GM23248 (cell line): ENCODE data around the gene ELANE. TPM values are rescaled to one million over a fixed set of nuclear protein-coding genes. Genes with fewer than 3 reads are reported as not detected.
"Not testable (repeated sequence)": the region's sequence is repeated elsewhere in the genome, so short reads cannot be mapped to it uniquely, and the experiment has no call there.

Experiments used
- DNase-seq: peaks from one replicate; pipeline ENCODE4 v3.0.0-alpha.2; 2015
- H2AFZ ChIP-seq: fragments of 200-600 bp; sonication (generic); 2 replicates; pipeline ENCODE4 v1.6.1; 2016; ENCODE audit warnings: antibody characterized with exemption
- H3F3A ChIP-seq: fragments of 200-600 bp; sonication (generic); 2 replicates; pipeline ENCODE4 v1.6.1; 2016; ENCODE audit warnings: mild to moderate bottlenecking, antibody characterized with exemption, mixed run types; ENCODE audit not compliant: insufficient read depth
- H3K27ac ChIP-seq: fragments of 200-600 bp; sonication (generic); 2 replicates; pipeline ENCODE4 v1.5.1; 2016; ENCODE audit warnings: mild to moderate bottlenecking
- H3K27me3 ChIP-seq: fragments of 200-600 bp; sonication (generic); replicated peaks from 2 replicates; pipeline ENCODE4 v1.6.1; 2016; ENCODE audit warnings: mild to moderate bottlenecking; ENCODE audit not compliant: insufficient read depth
- H3K36me3 ChIP-seq: fragments of 200-600 bp; sonication (generic); 2 replicates; pipeline ENCODE4 v1.6.1; 2016; ENCODE audit warnings: low read depth, mild to moderate bottlenecking
- H3K4me1 ChIP-seq: fragments of 200-600 bp; sonication (generic); 2 replicates; pipeline ENCODE4 v1.6.1; 2016; ENCODE audit warnings: mild to moderate bottlenecking; ENCODE audit not compliant: insufficient read depth
- H3K4me2 ChIP-seq: fragments of 200-600 bp; sonication (generic); one replicate; pipeline ENCODE4 v1.6.1; 2016; ENCODE audit warnings: mild to moderate bottlenecking; ENCODE audit not compliant: unreplicated experiment
- H3K4me3 ChIP-seq: fragments of 200-600 bp; sonication (generic); 2 replicates; pipeline ENCODE4 v1.5.1; 2016; ENCODE audit warnings: mild to moderate bottlenecking
- H3K79me2 ChIP-seq: fragments of 200-600 bp; sonication (generic); 2 replicates; pipeline ENCODE4 v1.6.1; 2016; ENCODE audit warnings: mild to moderate bottlenecking; ENCODE audit not compliant: insufficient read depth
- H3K9ac ChIP-seq: fragments of 200-600 bp; sonication (generic); 2 replicates; pipeline ENCODE4 v1.6.1; 2016; ENCODE audit warnings: mild to moderate bottlenecking
- H3K9me2 ChIP-seq: fragments of 200-600 bp; sonication (generic); 2 replicates; pipeline ENCODE4 v1.6.1; 2016; ENCODE audit warnings: mixed run types, mild to moderate bottlenecking, moderate library complexity; ENCODE audit not compliant: insufficient read depth
- H3K9me3 ChIP-seq: fragments of 200-600 bp; sonication (generic); one replicate; pipeline ENCODE4 v1.6.1; 2017; ENCODE audit warnings: low read depth
- H4K20me1 ChIP-seq: fragments of 200-600 bp; sonication (generic); 2 replicates; pipeline ENCODE4 v1.6.0; 2016; ENCODE audit not compliant: insufficient read depth
- EZH2 ChIP-seq: fragments of 200-600 bp; sonication (generic); IDR thresholded peaks from 2 replicates; pipeline ENCODE4 v1.6.1; 2018; ENCODE audit warnings: antibody characterized with exemption, mild to moderate bottlenecking; ENCODE audit not compliant: insufficient read depth, poor library complexity, severe bottlenecking
- EZH2phosphoT487 ChIP-seq: fragments of 200-600 bp; sonication (generic); IDR thresholded peaks from 2 replicates; pipeline ENCODE4 v1.6.1; 2018; ENCODE audit warnings: antibody characterized with exemption, moderate library complexity, mild to moderate bottlenecking, low read depth; ENCODE audit not compliant: insufficient read depth
- WGBS, 2 experiments: methylation state at CpG; one replicate each; pipeline ENCODE4 v1.1.6; 2015 to 2017; ENCODE audit warnings: low lambda C conversion rate in 2 of 2, low coverage in 1 of 2; ENCODE audit errors: missing lambda C conversion rate in 2 of 2; 5-methylcytosine and 5-hydroxymethylcytosine counted together
- in situ Hi-C: fragments of 300-500 bp; cut with MboI; formaldehyde crosslinking; loops from 2 replicates; pipeline ENCODE4 v1.15.0; 2020
- polyA plus RNA-seq: library from polyadenylated mRNA; unstranded; fragments of >200 nt; fragmentation: Nextera tagmentation; extraction: Ambion mirVana; gene quantifications from 2 replicates; pipeline ENCODE4 v1.2.1, GENCODE V29; 2016
- total RNA-seq: library from RNA; depleted of rRNA; stranded (reverse); fragments of >200 nt; shearing (Covaris generic); gene quantifications from 2 replicates; pipeline ENCODE4 v1.2.3, GENCODE V29; 2014

Gene ELANE
- total and polyA plus RNA-seq, 2 experiments from 2014 or later, result 0.34 TPM; not detected in 1

- TF ChIP-seq EZH2 (no peak), EZH2phosphoT487 (no peak)
- DNase-seq, result no peak
- no peaks in the 10 kb centered on the region for H3K36me3 ChIP-seq
- H3F3A ChIP-seq, result 0 out of 2 replicates have a peak, but pooled peaks cover 3% of the 10 kb centered on the region
- no peak overlapping the region for H3K4me3 ChIP-seq
- H3K4me2 ChIP-seq, result no peak overlapping the region
- H3K79me2 ChIP-seq, result no peaks in the 10 kb centered on the region
- H4K20me1 ChIP-seq, result no peaks in the 10 kb centered on the region
- H3K27ac ChIP-seq, result no peak overlapping the region
- peaks cover 4% of the 10 kb centered on the region; the same call in 1 of the 2 replicates for H3K27me3 ChIP-seq
- in situ Hi-C loops, result no loop called here
- no peaks in the 10 kb centered on the region for H3K9me2 ChIP-seq
- WGBS, 2 experiments, result 71 to 76% methylated on average over 24 to 66 of the region's 67 CpGs
- 0 out of 2 replicates have a peak, but pooled peaks cover 4% of the 10 kb centered on the region for H3K4me1 ChIP-seq
- no peaks in the 10 kb centered on the region for H3K9me3 ChIP-seq
- H3K9ac ChIP-seq, result no peak overlapping the region
- H2AFZ ChIP-seq, result no peak overlapping the region
Observed at GRCh38 chr19:853014-853585, 997 bp downstream of the ELANE start.

- H3K27ac ChIP-seq, H3K9me2 ChIP-seq, H3K36me3 ChIP-seq, H3K9me3 ChIP-seq, in situ Hi-C loops, H3K9ac ChIP-seq, H3K4me3 ChIP-seq, H4K20me1 ChIP-seq, H3F3A ChIP-seq, H2AFZ ChIP-seq, H3K4me1 ChIP-seq, H3K79me2 ChIP-seq, H3K4me2 ChIP-seq, H3K27me3 ChIP-seq, DNase-seq: not testable (repeated sequence)
- 94 to 98% methylated on average over 8 to 14 of the region's 17 CpGs for WGBS, 2 experiments
Observed at GRCh38 chr19:853614-854220, 1.6 kb downstream of the ELANE start.

GRCh38 chr19:854549-854948 is 2.4 kb downstream of the ELANE start:
- DNase-seq, result no peak
- H3K27ac ChIP-seq, result no peak overlapping the region
- H3K4me2 ChIP-seq, result no peak overlapping the region
- WGBS, 2 experiments, result 74 to 82% methylated on average over 6 of the region's 6 CpGs
- no peak overlapping the region for H2AFZ ChIP-seq
- no peaks in the 10 kb centered on the region for H3K36me3 ChIP-seq
- H3K9me3 ChIP-seq, result no peaks in the 10 kb centered on the region
- TF ChIP-seq EZH2, result no peak
- TF ChIP-seq EZH2phosphoT487, result no peak
- H3K9me2 ChIP-seq, result no peaks in the 10 kb centered on the region
- in situ Hi-C loops, result no loop called here
- H3K27me3 ChIP-seq, result no peaks in the 10 kb centered on the region
- 0 out of 2 replicates have a peak, but pooled peaks cover 3% of the 10 kb centered on the region for H3F3A ChIP-seq
- H3K4me3 ChIP-seq, result no peak overlapping the region
- peaks cover 4% of the 10 kb centered on the region; the same call in 1 of the 2 replicates for H3K4me1 ChIP-seq
- no peaks in the 10 kb centered on the region for H4K20me1 ChIP-seq
- no peaks in the 10 kb centered on the region for H3K79me2 ChIP-seq
- no peak overlapping the region for H3K9ac ChIP-seq

GRCh38 chr19:855142-855541 is 3.0 kb downstream of the ELANE start:
- no peak for DNase-seq
- Histone ChIP-seq H3K36me3 (no peaks in the 10 kb centered on the region), H3K4me3 (no peak overlapping the region), H4K20me1 (no peaks in the 10 kb centered on the region), H3K9me2 (no peaks in the 10 kb centered on the region), H3F3A (no peaks in the 10 kb centered on the region), H3K9ac (no peak overlapping the region), H3K27me3 (no peaks in the 10 kb centered on the region), H3K27ac (no peak overlapping the region), H3K9me3 (no peaks in the 10 kb centered on the region), H2AFZ (no peak overlapping the region), H3K4me2 (no peak overlapping the region), H3K79me2 (no peaks in the 10 kb centered on the region), H3K4me1 (peaks cover 10% of the 10 kb centered on the region)
- in situ Hi-C loops, result no loop called here
- TF ChIP-seq EZH2phosphoT487, result no peak
- no peak for TF ChIP-seq EZH2
- WGBS, 2 experiments, result 82 to 88% methylated on average over 12 of the region's 12 CpGs
